ENCODE results near the gene RPTOR. TPM values are rescaled to one million over a fixed set of nuclear protein-coding genes. Genes with fewer than 3 reads are reported as not detected.

The RPTOR gene
- polyA plus RNA-seq, 1 donor from 2014 or later: 8.0 TPM

DNA sequence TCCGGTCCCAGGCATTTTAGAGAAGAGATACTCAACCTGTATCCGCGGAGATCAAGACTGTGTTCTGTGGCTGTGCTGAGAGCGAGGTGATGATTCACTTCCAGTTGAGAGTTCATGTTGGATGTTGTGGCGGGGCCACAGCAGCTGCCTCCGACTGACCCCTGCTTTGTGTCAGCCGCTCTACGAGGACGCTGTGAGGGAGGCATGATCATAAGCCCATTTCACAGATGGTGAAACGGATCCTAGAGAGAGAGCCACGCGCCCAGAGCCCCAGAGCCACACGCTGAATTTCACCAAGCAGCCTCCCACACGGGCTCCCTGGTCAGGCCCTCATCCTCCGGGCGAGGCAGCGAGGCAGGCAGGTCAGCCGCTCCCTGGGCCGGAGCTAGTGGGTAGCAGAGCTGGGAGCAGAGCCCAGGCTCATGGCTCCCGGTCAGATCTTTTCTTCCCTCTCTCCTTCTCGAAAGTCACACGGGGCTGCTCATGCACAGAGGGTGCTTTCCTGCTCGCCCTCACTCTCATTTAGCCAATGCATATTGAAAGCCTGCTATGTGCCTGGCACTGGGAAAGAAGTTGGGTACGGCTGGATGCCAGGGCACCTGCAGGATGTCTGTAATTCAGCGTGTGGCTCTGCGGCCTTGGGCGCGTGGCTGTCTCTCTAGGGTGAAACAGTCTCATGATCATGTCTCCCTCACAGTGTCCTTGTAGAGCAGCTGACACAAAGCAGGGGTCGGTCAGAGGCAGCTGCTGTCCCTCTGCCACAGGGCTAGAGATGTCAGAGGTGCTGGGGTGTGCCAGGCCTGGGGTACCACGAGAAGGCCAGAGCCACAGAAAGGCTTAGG lies 291.4 kb downstream of the RPTOR start:
- H3F3A ChIP-seq (ENCODE audit: insufficient read depth, low read length, poor library complexity, severe bottlenecking): peaks cover 9% of the 10 kb centered on the region
- H4K20me1 ChIP-seq (ENCODE audit: insufficient read depth): no peaks in the 10 kb centered on the region
- no peak overlapping the region for H3K4me3 ChIP-seq (ENCODE audit: low read length)
- H3K4me2 ChIP-seq (ENCODE audit: low read length): no peak overlapping the region
- no peak overlapping the region for H3K27ac ChIP-seq (ENCODE audit: low read length)
- no peak overlapping the region for H3K9ac ChIP-seq (ENCODE audit: low read length)
- no peaks in the 10 kb centered on the region for H3K27me3 ChIP-seq (ENCODE audit: insufficient read depth, low read depth, low read length)
- H2AFZ ChIP-seq (ENCODE audit: low read depth, low read length): no peak overlapping the region
- H3K79me2 ChIP-seq (replicated peaks; ENCODE audit: insufficient read depth, low read length): no peaks in the 10 kb centered on the region
- H3K9me2 ChIP-seq (ENCODE audit: insufficient read depth, low read length): no peaks in the 10 kb centered on the region
- no peaks in the 10 kb centered on the region for H3K36me3 ChIP-seq (ENCODE audit: insufficient read depth, low read length)
- TF ChIP-seq EZH2 (IDR thresholded peaks at IDR 0.05; ENCODE audit: borderline replicate concordance, insufficient read depth, low read length, poor library complexity, severe bottlenecking) (no peak), RAD21 (conservative IDR thresholded peaks at IDR 0.05) (no peak), EP300 (conservative IDR thresholded peaks at IDR 0.05; ENCODE audit: poor library complexity, severe bottlenecking) (no peak), SMC3 (conservative IDR thresholded peaks at IDR 0.05; ENCODE audit: poor library complexity) (no peak), TAF1 (IDR thresholded peaks at IDR 0.05; ENCODE audit: low read depth) (no peak), MXI1 (conservative IDR thresholded peaks at IDR 0.05; ENCODE audit: poor library complexity, severe bottlenecking) (no peak), POLR2AphosphoS5 (IDR thresholded peaks at IDR 0.05) (no peak)
- TF ChIP-seq, protein P1, sequence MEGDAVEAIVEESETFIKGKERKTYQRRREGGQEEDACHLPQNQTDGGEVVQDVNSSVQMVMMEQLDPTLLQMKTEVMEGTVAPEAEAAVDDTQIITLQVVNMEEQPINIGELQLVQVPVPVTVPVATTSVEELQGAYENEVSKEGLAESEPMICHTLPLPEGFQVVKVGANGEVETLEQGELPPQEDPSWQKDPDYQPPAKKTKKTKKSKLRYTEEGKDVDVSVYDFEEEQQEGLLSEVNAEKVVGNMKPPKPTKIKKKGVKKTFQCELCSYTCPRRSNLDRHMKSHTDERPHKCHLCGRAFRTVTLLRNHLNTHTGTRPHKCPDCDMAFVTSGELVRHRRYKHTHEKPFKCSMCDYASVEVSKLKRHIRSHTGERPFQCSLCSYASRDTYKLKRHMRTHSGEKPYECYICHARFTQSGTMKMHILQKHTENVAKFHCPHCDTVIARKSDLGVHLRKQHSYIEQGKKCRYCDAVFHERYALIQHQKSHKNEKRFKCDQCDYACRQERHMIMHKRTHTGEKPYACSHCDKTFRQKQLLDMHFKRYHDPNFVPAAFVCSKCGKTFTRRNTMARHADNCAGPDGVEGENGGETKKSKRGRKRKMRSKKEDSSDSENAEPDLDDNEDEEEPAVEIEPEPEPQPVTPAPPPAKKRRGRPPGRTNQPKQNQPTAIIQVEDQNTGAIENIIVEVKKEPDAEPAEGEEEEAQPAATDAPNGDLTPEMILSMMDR (IDR thresholded peaks at IDR 0.05; ENCODE audit: poor library complexity, severe bottlenecking): no peak
- TF ChIP-seq, protein P2, sequence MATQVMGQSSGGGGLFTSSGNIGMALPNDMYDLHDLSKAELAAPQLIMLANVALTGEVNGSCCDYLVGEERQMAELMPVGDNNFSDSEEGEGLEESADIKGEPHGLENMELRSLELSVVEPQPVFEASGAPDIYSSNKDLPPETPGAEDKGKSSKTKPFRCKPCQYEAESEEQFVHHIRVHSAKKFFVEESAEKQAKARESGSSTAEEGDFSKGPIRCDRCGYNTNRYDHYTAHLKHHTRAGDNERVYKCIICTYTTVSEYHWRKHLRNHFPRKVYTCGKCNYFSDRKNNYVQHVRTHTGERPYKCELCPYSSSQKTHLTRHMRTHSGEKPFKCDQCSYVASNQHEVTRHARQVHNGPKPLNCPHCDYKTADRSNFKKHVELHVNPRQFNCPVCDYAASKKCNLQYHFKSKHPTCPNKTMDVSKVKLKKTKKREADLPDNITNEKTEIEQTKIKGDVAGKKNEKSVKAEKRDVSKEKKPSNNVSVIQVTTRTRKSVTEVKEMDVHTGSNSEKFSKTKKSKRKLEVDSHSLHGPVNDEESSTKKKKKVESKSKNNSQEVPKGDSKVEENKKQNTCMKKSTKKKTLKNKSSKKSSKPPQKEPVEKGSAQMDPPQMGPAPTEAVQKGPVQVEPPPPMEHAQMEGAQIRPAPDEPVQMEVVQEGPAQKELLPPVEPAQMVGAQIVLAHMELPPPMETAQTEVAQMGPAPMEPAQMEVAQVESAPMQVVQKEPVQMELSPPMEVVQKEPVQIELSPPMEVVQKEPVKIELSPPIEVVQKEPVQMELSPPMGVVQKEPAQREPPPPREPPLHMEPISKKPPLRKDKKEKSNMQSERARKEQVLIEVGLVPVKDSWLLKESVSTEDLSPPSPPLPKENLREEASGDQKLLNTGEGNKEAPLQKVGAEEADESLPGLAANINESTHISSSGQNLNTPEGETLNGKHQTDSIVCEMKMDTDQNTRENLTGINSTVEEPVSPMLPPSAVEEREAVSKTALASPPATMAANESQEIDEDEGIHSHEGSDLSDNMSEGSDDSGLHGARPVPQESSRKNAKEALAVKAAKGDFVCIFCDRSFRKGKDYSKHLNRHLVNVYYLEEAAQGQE (IDR thresholded peaks at IDR 0.05; ENCODE audit: borderline replicate concordance): no peak
- no peaks in the 10 kb centered on the region for H3K9me3 ChIP-seq (ENCODE audit: low read length)

DNA sequence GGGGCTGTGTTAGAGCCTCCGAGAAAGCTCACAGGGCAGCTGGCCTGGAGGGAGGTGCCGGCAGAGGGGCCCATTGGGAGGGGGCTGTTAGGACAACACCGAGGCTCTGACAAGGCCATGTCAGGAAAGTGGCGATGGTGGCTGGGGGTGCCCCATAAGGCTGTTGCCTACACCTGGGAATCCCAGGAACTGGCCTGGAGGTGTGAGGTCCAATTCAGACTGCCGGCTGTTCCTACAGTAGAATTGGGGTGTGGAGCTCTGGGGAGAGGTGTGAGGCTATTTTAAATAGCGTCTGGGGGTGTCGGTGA lies 292.0 kb downstream of the RPTOR start:
- H3K4me3 ChIP-seq (ENCODE audit: low read length): no peak overlapping the region
- no peaks in the 10 kb centered on the region for H3K36me3 ChIP-seq (ENCODE audit: insufficient read depth, low read length)
- H3K27me3 ChIP-seq (ENCODE audit: insufficient read depth, low read depth, low read length): no peaks in the 10 kb centered on the region
- H4K20me1 ChIP-seq (ENCODE audit: insufficient read depth): no peaks in the 10 kb centered on the region
- H3K9ac ChIP-seq (ENCODE audit: low read length): no peak overlapping the region
- H3F3A ChIP-seq (ENCODE audit: insufficient read depth, low read length, poor library complexity, severe bottlenecking): peaks cover 9% of the 10 kb centered on the region
- no peaks in the 10 kb centered on the region for H3K79me2 ChIP-seq (replicated peaks; ENCODE audit: insufficient read depth, low read length)
- H3K9me2 ChIP-seq (ENCODE audit: insufficient read depth, low read length): no peaks in the 10 kb centered on the region
- no peak overlapping the region for H2AFZ ChIP-seq (ENCODE audit: low read depth, low read length)
- no peaks in the 10 kb centered on the region for H3K9me3 ChIP-seq (ENCODE audit: low read length)
- no peak overlapping the region for H3K4me2 ChIP-seq (ENCODE audit: low read length)
- TF ChIP-seq, protein P1 (IDR thresholded peaks at IDR 0.05; ENCODE audit: poor library complexity, severe bottlenecking): no peak
- no peak for TF ChIP-seq RAD21 (conservative IDR thresholded peaks at IDR 0.05)
- TF ChIP-seq POLR2AphosphoS5 (IDR thresholded peaks at IDR 0.05): no peak
- TF ChIP-seq EP300 (conservative IDR thresholded peaks at IDR 0.05; ENCODE audit: poor library complexity, severe bottlenecking): no peak
- no peak for TF ChIP-seq TAF1 (IDR thresholded peaks at IDR 0.05; ENCODE audit: low read depth)
- TF ChIP-seq, protein P2 (IDR thresholded peaks at IDR 0.05; ENCODE audit: borderline replicate concordance): no peak
- TF ChIP-seq SMC3 (conservative IDR thresholded peaks at IDR 0.05; ENCODE audit: poor library complexity): no peak
- TF ChIP-seq EZH2 (IDR thresholded peaks at IDR 0.05; ENCODE audit: borderline replicate concordance, insufficient read depth, low read length, poor library complexity, severe bottlenecking): no peak
- TF ChIP-seq MXI1 (conservative IDR thresholded peaks at IDR 0.05; ENCODE audit: poor library complexity, severe bottlenecking): no peak
- H3K27ac ChIP-seq (ENCODE audit: low read length): no peak overlapping the region
